ENCODE measurements around the gene LYPD6B.

GRCh38 chr2:149050188-149050587 lies 11.7 kb downstream of the LYPD6B start:
- TF ChIP-seq CTCF (conservative IDR thresholded peaks at IDR 0.05; ENCODE audit: low read depth in 2 of 2): no peak
- TF ChIP-seq EZH2 (IDR thresholded peaks at IDR 0.05; ENCODE audit: low read depth, unreplicated experiment): no peak
- TF ChIP-seq REST (IDR thresholded peaks at IDR 0.05; ENCODE audit: unreplicated experiment): no peak
- no peak for TF ChIP-seq POLR2AphosphoS5 (IDR thresholded peaks at IDR 0.05; ENCODE audit: low read depth)
- no peak for TF ChIP-seq ETS1 (IDR thresholded peaks at IDR 0.05)
- no peak for TF ChIP-seq EZH2phosphoT487 (IDR thresholded peaks at IDR 0.05; ENCODE audit: unreplicated experiment)
